GM23248 (cell line): ENCODE measurements around the gene TDRD15.

Experiments
- EZH2 ChIP-seq: fragments of 200-600 bp; sonication (generic); IDR thresholded peaks from 2 replicates; pipeline ENCODE4 v1.6.1; 2018; ENCODE audit warnings: antibody characterized with exemption, mild to moderate bottlenecking; ENCODE audit not compliant: insufficient read depth, poor library complexity, severe bottlenecking
- EZH2phosphoT487 ChIP-seq: fragments of 200-600 bp; sonication (generic); IDR thresholded peaks from 2 replicates; pipeline ENCODE4 v1.6.1; 2018; ENCODE audit warnings: antibody characterized with exemption, moderate library complexity, mild to moderate bottlenecking, low read depth; ENCODE audit not compliant: insufficient read depth

DNA sequence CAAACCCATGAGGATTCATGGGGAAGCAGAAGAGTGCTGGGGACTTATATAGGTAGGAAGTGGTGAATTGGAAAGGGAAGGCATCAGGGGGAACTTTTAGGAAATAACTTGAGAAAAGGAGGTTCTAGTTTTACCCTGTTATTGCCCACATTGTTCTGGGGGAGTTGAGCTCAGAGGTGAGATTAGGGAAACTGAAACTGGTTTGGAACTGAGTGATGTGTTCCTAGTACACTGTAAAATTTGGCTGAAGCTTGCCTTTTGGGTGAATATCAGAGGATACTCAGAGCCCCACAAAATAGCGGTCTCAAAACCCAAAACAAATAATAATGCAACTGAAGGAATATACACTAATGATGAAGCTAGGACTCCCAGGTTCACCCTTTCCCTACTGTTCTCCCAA is 40.3 kb upstream of the TDRD15 start:
- TF ChIP-seq EZH2 (no peak), EZH2phosphoT487 (no peak)
